CD4-positive, alpha-beta T cell treated with Interleukin-12 subunit alpha and Interleukin-12 subunit beta, for 1 hour (primary cell): ENCODE measurements around the gene LMOD3.

Experiments used
- DNase-seq: peaks from one replicate; pipeline ENCODE4 v3.0.0-alpha.2; 2020

LMOD3 gene

DNA sequence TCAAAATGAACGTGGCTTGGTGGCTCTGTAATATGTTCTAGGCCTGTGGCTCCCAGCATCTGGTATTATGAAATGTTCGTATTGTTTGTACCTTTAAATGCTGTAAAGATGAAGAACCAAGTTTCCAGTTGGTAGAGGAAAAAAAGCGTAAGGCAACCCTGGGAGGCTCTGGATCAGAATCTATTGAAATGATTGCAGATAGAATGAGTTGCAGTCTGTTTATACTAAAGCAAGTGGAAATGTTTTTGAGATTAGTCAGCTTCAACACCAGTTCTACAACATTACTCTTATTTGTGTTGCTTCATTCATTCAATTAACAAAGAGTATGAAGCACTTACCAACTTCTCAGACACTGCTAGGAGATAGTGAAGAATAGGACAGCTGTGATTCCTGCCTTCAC, 32.4 kb downstream of the LMOD3 start:
- DNase-seq = no peak

DNA sequence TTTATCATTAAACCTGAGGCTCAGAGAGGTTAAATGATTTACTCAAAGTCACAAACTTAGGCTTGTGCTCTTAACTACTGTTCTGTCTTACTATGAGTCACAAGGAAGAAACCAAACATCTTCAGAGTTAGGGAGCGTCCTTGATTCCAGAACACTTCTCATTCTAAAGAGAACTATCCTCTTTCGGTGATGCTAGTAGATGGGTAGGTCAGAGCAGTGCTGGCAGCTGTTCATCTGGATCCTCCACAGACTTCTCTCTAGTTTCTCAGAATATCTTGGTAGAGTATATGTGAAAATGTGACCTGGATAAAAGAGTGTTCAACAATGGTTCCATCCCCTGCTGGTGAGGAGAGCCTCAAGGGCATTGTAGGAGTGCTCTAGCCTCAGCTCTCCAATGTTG, 34.3 kb downstream of the LMOD3 start:
- DNase-seq = no peak

DNA sequence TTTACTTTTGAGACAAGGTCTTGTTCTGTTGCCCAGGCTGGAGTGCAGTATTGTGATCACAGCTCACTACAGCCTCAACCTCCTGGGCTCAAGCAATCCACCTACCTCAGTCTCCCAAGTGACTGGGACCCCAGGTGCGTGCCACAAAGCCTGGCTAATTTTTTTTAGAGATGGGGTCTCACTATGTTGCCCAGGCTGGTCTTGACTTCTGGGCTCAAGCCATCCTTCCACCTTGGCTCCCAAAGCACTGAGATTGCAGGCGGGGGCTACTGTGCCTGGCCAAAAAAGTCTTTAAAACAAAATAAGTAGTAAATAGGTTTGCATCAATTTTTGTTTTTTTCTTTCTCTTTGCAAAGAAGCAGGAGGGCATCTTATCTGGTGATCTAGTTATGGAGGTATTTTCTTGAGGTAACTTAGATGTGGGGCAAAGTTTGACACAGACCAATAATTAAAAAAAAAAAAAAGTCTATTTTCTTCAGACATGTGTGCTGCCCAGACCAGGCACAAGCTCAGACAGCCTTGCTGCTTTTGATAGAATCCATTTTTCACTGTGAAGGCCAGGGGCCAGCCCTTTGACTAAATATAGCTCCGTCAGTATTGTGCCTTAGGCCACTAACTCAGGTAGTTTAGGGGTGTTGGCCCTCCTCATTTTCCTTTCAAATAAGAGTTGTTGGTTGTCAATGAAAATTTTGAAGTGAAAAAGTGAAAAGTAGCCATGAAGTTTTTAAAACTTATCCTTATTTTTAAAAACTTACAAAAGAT, 35.2 kb downstream of the LMOD3 start:
- DNase-seq = no peak

DNA sequence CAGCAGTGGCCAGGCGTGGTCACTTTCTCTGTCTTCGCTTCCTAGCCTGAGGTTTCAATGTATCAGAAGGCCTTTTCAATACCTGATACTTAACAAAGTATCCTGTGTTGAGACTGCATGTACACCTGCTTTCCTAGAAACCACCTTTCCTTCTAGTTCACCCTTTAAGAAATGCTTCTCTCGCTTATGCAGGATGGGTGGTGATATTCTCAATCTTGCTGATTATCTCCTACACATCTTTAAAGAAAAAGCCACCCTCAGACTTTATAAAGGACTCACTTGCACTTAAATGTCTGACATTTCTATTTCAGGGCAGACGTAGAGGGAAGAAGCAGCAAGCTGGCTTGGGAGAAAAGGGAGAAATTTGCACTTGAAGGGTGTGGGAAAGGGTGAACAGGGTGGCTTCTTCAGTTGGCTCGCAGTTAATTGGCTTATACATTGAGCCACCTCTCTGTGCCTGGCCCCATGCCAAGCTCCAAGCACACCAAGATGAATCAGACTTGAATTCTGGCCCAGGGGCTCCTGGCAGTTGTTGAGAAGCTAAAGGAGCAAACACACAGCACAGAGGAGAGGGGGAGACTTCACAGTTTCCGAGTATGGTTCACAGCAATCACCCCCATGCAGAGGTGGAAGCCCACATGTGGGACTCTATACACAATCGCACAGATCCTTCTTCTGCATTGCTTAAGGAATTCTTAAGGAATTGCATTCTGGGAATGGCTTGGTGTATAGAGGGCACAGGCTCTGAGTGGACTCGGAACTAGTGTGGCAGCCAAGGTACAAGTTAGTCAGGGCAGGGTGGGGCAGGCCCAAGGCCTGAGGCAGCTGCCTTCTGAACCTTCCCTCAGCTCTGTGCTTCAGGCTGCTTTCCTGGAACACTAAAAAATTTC, 36.3 kb downstream of the LMOD3 start:
- DNase-seq = peak; percentile 63

DNA sequence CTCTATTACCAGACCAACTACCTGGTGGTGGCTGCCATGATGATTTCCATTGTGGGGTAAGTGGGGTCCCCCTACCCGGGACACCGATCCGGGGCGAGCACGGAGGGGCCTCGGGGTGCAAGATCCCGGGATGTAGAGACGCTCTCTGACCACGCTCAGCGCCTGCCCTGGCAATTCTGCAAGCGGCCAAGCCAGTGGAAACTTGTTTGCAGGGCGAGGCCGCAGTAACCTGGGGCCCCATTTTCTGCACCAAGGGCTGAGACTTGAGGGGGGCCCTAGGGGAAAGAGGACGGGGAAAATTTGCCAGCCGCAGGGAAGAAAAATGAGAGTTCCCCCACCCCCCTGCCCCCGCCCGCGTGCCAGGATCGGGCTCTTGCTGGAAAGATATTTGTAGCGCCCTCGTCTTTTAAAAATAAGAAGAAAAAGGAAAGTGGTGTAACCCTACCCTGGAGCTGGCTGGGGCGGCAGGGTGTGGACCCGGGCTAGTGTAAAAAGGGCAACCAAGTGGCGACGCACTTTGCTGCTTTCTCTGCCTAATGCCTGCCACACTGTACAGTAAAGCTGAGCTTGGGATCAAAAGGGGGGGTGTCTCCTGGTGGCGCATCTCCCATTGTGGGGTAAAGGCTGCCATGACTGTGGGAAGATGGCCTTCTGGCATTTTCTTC, 37.1 kb downstream of the LMOD3 start:
- no peak for DNase-seq

DNA sequence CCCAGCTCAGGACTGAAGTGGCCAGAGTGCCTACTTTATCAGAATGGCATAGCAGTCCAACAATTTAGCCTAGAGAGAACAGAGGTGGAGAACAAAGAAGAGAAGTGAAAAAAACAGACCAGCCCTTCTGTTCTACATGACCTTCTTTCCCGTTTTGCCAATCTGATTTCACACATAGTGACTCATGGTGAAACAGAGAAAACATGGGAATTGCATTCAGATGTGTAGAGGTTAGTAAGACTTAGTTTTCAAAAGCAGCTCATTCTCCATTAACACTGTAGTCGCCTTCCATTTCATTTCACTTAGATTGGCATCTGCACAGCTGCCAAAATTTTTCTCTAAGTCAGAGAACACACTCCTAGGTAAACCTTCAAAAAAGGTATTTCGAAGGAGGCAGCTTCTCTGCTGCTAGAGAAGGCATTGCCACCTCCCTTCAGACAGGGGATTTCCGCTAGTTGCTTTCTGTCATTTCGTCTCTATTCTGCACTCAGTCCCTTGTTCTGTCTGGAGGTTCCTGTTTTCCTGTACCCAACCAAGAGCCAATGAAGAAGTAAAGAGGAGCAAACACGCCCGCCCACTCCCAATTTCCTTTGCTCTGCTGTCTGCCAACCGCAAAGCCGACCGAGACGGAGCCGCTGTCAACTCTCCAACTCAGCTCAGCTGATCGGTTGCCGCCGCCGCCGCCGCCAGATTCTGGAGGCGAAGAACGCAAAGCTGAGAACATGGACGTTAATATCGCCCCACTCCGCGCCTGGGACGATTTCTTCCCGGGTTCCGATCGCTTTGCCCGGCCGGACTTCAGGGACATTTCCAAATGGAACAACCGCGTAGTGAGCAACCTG, 37.8 kb downstream of the LMOD3 start, which contains the start of gene ARL6IP5:
Gene ARL6IP5 (plus strand): TSS at position 612 of the 842 bp plus-strand sequence. CDS start 111 bp downstream, at position 723.
- peak; percentile 93 for DNase-seq

DNA sequence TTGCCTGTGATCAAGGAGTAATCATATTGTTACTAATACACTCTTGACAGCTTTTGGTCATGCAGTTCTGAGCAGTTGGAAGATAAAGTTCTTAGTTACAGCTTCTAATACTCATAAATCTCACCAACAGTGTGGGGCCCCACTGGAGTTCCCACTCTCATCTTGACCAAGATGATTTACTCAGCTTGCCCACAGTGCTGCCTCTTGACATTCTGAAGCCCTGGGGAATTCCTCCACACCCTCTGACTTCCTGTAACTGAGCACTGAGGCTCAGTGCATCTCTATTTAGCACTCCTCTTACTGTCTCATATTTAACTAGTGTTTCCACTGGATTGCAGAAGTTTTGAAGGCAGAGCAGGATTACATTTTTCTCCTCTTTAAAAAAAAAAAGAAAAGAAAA, 39.6 kb downstream of the LMOD3 start:
- DNase-seq = peak; percentile 83

DNA sequence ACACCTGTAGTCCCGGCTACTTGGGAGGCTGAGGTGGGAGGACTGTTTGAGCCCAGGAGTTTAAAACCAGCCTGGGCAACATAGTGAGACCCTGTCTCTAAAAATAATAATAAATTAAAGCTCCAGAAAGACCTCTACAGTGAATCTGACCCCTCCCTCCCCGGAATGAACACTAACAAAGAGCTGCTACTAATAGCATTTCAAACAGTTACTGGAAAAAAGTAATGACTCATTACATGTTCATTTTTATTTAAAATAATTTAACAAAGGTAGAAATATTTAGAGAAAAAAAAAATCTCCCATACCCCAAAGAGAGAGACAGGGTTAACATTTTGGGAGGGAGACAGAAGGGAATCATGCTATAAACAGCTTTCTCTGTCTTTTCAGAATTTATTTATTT, 40.0 kb downstream of the LMOD3 start:
- DNase-seq = no peak

DNA sequence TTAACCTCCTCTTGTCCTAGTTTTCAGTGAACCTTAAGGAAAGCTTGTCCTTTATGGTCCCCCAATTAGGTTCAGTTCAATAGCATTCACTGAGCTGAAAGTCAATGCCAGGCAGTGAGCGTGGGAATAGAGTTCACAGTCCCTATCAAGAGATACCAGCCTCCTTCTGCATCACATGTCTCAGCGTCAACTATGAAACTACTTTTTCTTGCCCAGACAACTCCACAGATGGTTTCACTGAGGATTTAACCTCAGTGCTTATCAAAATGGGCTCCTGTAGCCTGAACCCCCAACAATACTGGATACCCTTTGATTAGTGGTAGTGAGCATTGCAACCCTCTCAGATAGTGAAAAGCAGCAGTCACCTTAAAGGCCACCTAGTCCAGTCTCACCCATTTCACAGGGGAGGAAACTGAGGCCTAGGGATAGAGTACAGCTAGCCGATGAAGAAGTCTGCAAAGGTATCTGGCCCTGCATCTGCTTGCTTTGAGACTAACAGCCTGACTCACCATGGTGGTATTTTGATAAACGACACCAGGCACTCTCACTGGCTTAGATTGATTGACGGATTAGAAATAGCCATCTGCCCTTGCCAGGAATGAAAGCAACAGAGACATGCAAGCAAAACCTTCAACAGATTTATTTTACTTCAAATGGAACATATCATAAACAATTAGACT, 40.7 kb downstream of the LMOD3 start:
- no peak for DNase-seq

DNA sequence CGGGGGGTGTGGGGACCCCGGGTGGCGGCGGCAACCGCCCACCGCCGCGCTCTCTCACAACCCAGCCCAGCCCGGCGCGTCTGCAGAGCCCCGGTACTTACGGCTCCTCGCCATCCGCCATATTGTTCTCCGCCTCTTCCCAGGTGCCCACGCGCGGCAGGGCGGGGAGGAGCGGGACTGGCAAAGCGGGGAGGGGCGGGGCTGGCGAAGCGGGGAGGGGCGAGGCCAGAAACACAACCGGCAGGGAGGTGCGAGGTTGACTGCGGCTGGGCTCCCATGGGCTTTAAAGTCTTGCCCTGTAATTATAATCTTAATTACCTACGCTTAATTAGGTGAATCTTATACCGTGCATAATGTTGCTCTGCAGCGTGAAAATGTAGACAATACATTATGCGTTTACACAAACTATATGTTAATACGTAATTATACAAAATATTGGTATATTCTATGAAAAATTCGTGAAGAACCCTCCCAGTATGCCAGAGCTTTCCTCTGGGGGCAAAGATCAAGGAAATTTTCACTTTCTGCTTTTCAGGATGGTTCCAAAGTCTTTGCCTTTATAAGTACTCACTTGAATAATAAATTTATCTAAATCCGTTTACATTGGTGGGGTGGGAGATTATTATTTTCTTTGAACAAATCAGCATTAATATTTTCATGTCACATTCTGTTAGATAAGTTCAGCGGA, 42.0 kb downstream of the LMOD3 start, which contains the start of gene UBA3:
Gene UBA3 (minus strand): TSS at position 133 of the 688 bp plus-strand sequence. CDS start 12 bp downstream, at position 121.
- DNase-seq = peak; percentile 92

DNA sequence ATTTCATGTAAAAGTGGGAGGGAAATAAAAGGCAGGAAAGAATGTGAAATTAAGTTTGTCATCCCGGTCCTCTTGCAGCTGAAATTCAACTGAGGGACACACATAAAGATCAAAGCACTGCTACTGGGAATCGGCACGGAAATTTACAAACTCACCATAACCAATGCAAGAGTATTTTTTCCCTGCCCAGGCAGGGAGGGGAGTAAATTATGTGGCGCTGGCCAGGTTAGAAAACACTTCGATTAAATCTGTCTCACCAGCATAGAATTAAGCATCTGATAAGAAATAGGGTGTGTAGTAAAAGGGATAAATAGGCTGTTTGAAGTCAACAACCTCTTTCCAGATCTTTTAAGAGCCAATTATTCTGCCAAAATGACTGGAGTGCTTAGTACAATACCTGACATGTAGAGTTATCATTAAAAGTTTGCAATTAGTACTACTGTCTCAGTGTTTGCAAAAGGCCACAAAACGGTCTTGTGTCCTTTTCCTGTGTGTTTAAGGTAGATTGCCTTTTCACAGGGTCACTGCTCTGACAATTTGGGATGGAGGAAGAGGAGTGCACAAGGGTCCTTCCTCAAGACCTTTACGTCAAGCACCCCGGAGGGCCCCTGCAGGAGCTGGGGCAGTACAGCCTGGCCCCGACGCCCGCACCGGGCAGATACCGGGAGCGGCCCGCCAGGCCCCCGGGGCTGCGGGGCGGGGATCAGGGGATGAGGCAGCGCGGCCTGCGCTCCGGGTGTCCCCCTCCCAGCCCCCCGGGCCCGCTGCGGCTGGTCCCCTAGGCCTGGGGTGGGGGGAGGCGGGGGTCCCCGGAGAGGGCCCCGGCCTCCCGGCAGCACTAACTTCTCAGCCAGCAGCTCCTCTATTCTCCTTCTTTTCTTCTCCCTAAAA, 42.9 kb downstream of the LMOD3 start:
- DNase-seq = no peak

DNA sequence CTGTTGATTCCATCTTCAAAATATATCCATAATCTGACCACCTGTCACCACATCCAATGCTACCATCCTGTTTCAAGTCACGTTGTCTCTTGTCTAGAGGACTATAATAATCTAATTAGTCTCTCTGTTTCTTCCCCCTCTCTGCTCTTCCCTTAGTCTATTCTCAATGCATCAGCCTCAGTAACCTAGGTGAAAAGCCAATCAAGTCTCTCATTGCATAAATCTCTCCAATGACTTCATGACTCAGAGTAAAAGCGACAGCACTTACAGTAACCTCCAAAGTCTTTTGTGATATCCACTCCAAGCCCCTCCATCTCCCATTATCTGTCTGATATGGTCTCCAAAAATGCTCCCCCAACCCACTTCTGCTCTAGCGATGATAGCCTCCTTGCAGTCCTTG, 49.5 kb downstream of the LMOD3 start:
- DNase-seq = no peak

DNA sequence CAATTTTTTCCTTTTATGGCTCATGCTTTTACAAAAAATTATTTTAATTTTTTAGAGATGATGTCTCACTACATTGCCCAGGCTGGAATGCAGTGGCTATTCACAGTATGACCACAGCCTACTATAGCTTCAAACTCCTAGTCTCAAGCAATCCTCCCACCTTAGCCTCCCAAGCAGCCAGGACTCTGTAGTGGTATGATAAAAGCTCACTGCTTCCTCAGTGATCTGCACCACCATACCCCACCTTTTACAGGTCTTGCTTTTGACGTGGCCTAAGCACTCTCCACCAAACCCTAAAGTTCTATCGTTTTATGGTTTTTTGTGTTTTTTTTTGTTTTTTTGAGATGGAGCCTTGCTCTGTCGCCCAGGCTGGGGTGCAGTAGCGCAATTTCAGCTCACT, 56.3 kb downstream of the LMOD3 start:
- no peak for DNase-seq

DNA sequence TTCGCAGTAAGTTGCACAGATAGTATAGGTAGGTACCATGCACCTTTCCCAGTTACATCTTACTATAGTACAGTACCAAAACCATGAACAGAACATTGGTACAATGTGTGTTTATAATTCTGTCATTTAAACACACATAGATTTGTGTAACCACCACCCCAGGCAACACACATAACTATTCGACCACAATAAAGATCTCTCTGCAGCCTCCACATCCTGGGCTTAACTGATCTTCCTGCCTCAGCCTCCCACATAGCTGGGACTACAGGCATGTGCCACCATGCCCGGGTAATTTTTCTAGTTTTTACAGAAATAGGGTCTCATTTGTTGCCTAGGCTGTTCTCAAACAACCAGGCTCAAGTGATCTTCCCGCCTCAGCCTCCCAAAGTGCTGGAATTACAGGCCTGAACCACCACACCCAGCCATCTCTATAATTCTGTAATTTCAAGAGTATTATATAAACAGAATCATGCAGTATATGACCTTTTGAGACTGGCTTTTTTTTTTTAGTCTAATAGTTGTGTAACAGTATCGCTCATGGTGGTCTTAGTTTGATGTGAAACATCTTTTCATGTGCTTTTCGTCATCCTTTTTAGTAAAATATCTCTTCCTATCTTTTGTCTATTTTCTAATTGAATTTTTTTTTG, 57.0 kb downstream of the LMOD3 start:
- peak; percentile 53 for DNase-seq

DNA sequence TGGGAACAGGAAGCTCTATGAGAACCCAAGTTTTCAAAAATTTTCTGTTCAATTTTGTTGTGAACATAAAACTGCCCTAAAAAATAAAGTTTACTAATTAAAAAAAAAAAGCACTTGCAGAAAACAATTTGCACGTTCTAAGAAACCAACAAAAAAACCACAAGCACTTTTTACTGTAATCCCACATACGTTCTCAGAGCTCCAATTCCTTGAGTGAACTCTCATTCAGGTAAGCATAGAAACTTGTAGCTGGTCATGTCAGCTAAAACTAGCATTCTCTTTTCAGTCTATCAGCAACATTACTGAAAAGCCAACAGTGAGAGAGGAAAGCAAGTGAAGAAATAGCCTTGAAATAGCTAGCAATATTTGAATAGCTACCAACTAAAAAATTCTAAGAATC, 58.8 kb downstream of the LMOD3 start:
- DNase-seq = no peak

DNA sequence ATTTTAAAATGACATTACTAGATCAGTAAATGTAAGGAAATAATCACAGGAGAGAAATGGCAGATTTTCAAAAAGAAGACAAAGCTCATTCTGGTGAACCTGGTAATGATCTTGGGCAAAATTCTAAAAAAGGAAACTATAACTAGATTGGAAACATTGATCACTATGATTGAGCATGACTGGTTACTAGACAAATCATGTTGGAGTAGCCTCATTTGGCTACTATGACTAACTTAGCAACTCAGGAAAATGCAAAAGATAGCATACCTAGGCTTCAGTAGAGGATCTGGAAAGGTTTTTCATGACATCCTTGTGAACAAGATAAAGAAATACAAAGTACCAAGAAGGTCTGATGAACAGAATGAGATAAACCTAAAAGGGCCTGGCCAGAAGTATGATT, 62.7 kb downstream of the LMOD3 start:
- no peak for DNase-seq

DNA sequence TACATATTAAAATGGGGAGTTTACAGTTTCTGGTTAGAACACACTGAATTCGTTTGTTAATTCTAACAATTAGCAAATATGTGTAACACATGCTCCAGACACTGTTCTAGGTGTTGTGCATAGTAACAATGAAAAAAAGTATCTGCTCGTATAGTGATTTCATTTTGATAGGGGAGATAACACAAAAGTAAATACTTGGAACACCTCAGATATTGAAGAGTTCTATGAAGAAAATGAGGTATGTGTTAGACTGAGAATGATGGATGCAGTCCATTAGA, 63.5 kb downstream of the LMOD3 start:
- no peak for DNase-seq

DNA sequence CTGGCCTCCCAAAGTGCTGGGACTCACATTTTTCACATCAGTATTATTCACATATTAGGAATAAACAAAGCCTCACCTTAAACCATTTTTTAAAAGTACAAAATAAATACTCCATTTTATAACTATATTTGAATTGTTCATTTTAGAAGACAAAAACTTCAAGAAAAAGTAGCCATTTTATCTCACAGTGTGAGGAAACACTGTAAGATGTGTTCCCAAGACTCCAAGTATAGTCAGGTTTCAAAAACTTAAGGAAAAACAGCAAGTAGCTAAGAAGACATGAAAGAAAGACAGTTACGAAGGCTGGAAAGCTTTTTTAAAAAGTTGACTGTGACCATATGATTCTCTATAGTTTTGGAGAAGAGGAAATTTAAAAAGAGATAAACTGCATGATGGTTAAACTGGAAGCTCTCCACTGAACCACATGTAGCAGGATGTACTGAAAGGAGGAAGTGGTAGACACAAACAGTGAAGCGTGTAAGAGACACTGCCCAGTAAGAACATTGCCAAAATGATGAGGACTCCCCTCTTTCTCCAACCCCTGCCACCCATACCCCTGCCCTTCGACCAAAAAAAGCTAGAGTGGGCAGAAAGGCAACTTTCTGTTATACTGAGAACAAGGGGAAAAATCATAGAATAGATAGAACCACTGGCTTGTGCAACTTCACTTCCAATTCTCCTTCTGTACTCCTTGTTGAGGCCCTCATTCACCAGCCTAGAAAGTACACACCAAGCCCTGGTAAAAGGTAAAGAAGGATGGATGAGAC, 64.0 kb downstream of the LMOD3 start:
- DNase-seq = peak; percentile 51
